GM21717 (cell line): ENCODE results near the gene ANKMY1.

Experiments
- ATAC-seq: cut with Tn5 transposase; IDR thresholded peaks from one replicate; pipeline ENCODE4 v1.9.1; 2021; ENCODE audit warnings: mild to moderate bottlenecking, moderate library complexity; ENCODE audit not compliant: unreplicated experiment

Gene ANKMY1

GRCh38 chr2:240462707-240463273 lies 95.0 kb downstream of the ANKMY1 start:
- no peak for ATAC-seq

DNA sequence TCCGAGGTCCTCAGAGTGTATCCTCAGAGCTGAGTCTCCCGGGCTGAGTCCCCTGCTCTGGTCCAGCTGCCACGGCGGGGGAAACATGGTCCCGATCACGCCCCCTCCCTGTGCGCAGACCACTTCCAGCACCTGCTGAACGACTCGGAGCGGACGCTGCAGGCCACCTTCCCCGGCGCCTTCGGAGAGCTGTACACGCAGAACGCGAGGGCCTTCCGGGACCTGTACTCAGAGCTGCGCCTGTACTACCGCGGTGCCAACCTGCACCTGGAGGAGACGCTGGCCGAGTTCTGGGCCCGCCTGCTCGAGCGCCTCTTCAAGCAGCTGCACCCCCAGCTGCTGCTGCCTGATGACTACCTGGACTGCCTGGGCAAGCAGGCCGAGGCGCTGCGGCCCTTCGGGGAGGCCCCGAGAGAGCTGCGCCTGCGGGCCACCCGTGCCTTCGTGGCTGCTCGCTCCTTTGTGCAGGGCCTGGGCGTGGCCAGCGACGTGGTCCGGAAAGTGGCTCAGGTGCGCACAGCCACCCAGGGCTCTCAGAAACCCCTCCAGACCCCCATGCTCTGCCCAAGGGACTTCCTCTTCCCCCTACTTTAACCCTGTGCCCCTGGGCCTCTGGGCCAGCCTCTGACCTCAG lies 95.6 kb downstream of the ANKMY1 start:
- ATAC-seq: no peak

- ATAC-seq: no peak
Measured at GRCh38 chr2:240461471-240462072, 96.2 kb downstream of the ANKMY1 start.

GRCh38 chr2:240460781-240461431 lies 96.9 kb downstream of the ANKMY1 start:
- ATAC-seq: no peak

- ATAC-seq: no peak
Measured at GRCh38 chr2:240460253-240460711, 97.5 kb downstream of the ANKMY1 start.

DNA sequence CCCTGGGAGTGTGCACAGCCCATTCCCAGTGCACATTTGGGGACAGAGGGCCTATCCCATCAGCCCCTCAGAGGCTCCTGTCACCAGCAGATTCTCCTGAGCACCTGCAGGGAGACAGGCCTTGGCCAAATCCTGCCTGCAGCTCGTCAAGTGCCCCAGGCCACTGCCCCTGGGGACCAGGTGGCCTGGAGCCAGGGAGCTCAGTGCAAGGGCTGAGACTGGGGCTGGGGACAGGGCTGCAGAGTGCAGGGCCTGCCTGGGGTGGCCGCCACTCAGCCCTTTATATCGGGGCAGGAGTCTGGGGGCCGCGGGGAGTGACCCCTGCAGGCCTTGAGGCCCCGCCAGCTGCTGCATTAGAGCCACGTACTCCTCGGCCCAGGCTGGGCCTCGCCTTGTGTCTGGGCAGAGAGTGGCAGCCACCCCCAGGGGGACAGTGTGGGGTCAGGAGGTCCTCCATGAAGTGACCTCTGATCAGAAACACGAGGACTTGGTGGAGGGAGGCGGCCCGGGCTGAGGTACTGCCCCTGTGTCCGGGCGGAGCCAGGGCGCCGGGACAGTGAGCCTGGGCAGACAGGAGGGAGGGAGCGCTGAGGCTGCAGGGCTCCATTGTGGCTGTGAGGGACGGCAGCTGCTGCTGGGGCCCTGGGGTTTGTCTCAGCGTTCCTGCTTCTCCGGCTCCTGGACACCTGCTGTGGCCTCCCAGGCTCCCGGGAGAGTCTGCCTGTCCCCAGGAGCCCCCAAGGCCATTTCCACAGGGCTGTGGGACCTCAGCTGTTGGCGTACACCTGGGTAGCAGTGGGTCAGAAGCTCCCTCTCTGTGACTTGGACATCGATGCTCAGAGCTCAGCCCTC lies 98.2 kb downstream of the ANKMY1 start:
- no peak for ATAC-seq

- no peak for ATAC-seq
Measured at GRCh38 chr2:240458900-240459391, 98.8 kb downstream of the ANKMY1 start.

DNA sequence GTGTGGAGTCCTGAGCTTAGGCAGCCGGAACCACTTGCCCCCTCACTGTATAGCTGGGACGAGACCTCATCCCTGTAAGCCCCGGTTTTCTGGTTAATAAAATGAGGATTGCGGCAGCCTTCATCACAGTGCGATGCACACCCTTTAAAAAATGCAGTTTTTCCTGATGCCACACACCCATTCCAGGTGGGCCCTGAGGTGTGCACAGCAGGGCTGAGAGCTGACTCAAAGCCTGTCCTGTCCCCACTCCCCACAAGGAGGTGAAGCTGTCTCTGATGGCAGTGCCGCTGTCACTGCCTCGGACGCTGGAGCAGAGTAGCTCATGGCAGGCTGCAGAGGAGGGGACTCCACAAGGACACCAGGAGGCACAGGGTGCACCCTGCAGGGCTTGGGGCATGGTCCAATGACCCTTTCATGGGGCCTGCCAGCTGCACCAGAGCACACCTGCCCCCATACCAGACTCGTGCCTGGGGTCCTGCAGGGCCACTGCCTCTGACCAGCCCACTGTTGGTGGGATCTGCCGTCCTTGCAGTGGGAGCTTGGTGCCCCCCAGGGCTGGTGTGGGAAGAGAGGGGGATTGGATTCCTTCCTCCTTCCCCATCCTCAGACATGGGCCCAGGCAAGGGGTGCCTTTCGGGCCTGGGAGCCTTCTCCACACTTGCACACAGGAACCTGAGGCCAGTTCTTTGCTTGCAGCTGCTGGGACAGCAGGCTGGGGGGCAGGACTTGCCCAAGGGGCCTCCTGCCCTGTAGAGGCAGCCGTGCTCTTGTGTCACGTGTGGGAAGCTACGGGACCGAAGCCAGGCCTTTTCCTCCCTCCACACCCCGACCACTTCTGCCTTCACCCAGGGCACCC lies 99.5 kb downstream of the ANKMY1 start:
- no peak for ATAC-seq

DNA sequence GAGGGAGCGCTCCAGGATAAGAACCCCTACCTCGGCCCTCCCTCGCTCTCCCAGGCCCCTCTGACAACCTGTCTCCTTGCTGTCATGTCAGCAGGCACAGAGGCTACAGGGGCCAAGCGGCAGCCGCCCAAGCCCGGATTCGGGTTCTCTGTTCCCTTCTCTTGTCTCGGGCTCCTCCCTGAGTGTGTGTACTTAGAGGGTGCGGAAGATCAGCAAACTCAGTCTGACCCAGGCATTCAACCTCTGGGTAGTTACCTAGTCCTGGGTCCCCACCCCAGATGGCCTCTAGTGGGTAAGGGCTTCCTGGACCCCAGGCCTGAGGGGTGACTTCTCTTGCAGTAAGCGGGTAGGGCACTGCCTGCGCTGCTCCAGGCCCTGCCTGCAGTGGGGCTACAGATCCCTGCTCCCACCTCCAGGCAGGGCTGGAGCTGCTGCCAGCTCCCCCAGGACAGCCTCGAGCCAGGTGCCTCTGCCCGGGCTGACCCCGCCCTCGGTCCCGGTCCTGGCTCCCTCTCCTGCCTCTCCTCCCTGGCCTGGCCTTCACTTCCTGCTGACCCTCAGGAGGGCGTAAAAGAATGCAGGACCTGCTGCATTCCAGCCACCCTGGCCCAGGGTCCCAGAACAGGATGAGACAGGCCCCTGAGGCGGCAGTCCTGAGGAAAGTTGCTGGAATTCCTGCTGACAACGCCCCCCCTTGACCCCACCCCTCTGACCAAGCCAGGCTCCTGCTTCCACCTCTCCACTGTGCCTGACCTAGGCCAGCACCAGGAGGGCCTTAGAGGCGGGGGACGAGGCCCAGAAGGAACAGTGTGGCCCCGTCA lies 100.4 kb downstream of the ANKMY1 start:
- ATAC-seq: no peak

GRCh38 chr2:240456447-240457222 lies 101.2 kb downstream of the ANKMY1 start:
- no peak for ATAC-seq

GRCh38 chr2:240455647-240456446 lies 101.9 kb downstream of the ANKMY1 start:
- ATAC-seq: no peak

GRCh38 chr2:240455272-240455646 lies 102.5 kb downstream of the ANKMY1 start:
- no peak for ATAC-seq

DNA sequence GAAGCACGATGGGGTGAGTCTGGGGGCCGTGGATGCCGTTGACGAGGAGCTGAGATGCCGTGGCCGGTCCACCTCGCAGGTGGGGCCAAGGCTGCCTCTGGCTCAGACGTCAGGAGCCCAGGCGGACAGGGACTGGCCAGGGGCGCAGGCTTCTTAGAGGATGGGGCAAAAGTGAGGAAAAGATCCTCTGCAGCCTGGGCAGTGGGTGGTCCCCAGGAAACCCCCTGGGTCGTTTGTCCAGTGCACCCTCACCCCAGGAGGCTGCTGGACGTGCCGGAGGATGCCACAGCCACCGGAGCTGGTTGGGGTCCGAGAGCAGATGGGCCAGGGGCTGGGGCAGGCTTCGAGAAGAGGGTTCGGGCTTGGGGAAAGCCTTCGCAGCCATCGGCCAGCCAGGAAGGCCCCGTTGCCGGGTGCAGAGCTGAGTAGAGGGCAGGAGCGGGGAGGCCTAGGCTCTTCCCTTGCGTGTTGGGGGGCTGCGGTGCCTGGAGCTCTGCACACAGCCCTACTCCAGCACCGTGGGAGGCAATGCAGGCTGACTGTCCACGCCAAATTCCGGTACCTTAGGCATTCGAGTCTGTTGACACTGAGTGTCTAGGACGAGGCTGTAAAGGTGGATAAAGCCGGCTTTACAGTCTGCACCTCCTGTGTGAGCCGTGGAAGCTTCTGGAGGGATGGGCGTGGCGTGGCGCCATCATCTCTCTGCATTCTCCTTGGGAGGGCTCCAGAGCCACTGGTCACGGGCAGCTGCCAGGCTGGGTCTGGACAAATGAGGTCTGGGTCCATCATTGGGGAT lies 103.5 kb downstream of the ANKMY1 start:
- no peak for ATAC-seq

- no peak for ATAC-seq
Measured at GRCh38 chr2:240453461-240454105, 104.2 kb downstream of the ANKMY1 start.

GRCh38 chr2:240452462-240453256 lies 105.1 kb downstream of the ANKMY1 start:
- no peak for ATAC-seq
